NCI-H146 treated with DMSO at 0.1 percent for 48 hours (cell line): ENCODE data around the gene ZNF431.
"Not testable (repeated sequence)": the region's sequence is repeated elsewhere in the genome, so short reads cannot be mapped to it uniquely, and the experiment has no call there.

Experiments
- DNase-seq: peaks from one replicate; lab custom pipeline; 2025; ENCODE audit not compliant: unreplicated experiment; lab: John Stamatoyannopoulos, UW

ZNF431 gene

DNA sequence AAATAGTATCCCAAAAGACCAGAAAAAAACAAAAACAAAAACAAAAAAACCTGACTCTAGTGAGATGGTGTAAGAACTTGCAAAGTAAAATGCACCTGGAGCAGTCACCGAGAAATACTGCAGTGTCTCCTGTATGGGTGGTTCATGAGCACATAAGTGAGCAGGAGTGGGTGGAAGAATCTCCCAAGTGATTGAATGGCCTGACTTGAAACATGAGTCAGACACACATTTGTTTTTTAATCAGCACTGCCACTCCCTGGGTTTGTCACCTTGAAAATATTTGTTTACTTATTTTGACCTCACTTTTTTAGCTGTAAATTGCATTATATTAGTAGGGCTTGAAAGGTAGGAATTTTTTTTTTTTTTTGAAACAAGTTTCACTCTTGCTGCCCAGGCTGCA, 2.0 kb downstream of the ZNF431 start:
- no peak for DNase-seq

DNA sequence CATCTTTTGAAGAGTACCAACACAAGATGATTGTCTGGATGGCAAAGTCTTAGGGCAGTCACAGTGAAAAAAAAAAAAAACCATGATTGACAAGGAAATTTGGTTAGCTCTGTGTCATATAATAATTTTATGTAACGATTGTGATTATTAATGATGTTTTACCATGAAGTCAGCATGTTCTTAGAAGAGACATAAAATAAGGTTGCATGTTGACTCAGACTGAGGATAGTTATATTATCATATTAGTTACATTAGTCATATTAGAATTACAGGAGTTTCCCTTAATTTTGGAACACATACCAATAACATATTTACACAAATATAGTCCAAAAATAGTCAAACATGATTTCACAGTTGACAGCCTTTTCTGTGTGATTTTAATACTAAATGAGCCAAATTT, 5.7 kb downstream of the ZNF431 start:
- DNase-seq = no peak

DNA sequence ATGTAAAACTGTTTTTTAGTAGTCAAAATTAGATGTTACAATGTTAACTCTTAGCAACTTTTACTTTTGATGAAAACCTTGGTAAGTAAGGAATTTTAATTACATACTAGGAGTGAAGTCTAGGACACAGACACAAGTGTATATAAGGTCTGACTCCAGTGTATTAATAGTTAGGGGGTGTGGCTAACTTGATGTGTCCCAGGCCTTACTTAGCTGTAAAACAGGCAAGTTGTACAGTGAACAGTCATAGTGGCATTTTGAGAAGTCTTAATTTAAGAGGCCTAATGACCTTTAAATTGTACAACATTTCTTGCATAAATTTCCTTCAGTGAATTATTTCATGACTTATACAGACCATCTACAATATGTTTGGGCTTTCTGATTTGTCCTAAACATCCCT, 6.8 kb downstream of the ZNF431 start:
- DNase-seq = no peak

DNA sequence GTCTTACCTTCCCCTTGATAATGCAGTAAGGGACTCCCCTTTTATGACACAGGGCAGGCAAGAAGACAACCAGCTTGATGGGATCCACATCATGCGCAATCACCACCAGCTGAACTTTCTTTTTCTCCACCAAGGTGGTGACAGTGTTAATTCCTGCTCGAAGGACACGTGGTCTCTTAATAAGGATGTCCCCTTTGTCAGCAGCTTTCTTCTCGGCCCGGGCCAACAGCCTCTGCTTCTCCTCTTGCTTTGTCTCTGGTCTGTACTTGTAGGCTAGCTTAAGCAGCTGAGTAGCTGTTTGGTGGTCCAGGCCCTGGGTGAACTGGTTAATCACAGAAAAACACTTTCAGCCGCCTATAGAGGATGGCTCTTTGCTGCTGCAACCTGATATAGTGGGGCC, 8.0 kb downstream of the ZNF431 start:
- no peak for DNase-seq

DNA sequence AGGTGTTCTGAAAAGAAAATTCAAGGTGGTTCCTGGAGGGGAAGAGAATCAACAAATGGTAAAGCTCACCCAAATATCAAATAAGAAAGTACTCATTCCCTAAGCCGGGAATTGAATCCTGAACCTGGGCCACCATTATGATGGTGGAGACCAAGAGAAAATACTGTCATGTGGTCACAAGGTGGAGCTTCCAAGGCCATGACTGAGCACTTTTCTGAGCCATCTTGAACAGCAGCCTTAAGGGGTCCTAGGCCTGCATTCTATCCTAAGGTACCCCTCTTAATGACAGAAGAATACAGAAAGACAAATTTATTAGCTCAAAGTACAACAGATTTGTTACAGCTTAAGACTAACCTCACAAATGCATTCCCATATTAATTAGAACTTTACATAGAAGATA, 9.6 kb downstream of the ZNF431 start:
- DNase-seq = no peak

DNA sequence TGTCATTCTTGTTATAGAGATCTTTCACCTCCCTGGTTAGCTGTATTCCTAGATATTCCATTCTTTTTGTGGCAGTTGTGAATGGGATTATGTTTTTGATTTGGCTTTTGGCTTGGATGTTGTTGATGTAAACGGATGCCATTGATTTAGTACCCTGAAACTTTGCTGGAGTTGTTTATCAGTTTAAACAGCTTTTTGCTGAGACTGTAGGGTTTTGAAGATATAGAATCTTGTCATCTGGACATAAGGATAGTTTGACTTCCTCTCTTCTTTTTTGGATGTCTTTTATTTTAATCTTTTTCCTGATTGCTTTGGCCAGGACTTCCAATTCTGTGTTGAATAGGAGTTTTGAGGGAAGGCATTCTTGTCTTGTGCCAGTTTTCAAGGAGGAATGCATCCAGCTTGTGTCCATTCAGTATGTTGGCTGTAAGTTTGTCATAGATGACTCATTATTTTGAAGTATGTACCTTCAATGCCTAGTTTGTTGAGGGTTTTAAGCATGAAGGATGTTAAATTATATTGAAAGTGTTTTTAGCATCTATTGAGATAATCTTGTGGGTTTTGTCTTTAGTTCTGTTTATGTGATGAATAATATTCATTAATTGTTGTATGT, 16.8 kb downstream of the ZNF431 start:
- no peak for DNase-seq

DNA sequence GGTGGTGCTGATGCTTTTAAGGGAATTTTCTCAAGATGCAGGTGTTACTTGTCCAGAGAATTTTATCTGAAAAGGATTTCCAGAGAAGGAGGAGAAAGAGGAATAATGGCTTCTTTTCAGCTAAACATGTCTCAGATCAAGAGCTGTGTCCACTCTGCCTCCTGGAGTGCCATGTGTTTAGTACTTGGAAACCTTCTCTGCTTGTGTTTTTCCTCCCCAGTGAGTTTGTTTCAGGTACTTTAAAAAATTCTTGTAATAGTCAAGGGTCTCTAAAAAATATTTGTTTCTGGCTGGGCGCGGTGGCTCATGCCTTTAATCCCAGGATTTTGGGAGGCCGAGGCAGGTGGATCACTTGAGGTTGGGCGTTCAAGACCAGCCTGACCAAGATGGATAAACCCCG, 22.7 kb downstream of the ZNF431 start:
- no peak for DNase-seq

DNA sequence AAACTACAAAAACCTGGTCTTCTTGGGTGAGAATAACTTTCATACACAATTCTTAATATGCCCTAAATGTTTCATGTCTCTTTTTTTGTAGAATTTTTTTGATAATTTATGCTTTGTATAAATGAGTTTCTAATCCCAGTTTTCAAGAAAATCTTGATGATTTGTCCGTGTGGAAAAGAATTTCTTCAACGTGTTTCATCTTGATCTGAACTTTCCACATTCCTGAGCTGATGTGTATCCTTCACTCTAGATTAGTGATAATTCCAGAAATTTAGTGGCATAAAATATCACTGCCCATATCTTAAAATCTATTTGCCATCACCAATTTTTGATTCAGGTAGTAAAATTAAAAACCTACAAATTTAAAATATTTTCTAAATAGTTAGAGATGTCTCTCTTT, 24.6 kb downstream of the ZNF431 start:
- DNase-seq = no peak

DNA sequence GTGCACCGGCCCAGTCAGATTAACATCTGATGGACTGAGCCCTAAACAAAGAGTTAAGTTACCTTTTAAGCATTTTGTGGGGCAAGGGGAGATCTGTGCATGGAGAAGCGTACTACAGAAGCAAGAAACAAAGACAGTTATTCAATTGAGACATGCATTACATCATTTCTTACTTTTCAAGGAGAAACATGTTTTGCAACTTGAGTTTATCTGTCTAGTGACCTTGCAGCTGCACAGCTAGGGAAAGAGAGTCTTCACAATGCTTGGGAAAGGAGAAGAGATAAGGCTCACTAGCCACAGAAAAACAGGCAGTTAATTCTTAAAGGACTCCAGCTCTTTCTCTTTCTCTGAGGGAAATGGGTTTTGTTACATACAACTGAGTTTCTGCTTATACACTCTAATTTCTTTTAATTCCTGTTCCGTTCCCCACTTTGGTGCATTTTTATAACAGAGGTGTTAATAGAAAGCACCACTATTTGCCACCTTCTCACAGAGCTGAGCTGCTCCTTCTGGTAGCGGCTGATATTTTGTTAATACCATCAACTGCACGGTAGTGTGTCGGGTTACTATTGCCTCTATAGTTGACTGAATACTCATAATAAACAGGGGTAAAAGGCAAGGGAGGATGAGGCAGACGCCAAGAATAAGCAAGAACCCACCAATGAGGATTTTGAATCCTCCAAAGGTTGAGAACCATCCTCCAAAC, 55.9 kb downstream of the ZNF431 start:
- no peak for DNase-seq

DNA sequence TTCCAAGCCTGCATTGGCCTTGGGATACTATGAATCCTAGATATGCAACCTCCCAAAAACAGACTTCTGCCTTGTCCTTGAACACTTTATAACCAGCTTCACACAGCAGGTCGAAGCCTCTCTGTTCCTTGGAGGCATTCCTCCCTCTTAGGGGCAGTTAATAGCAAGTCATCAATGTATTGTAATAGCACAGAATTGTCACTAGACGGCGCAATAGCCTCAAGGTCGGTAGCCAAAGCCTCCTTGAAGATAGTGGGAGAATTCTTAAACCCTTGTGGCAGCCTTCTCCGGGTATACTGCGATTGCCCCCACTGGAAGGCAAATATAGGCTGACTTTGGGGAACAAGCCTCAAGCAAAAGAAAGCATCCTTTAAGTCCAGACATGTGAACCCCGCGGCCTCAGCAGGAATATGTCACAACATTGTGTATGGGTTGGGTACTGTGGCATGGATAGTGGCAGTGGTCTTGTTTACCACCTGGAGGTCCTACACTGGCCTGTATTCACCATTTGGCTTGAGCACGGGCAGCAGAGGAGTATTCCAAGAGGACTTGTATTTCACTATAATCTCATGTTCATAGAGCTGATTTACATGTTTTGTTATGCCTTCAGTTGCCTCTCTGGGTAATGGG, 61.1 kb downstream of the ZNF431 start:
- no peak for DNase-seq

DNA sequence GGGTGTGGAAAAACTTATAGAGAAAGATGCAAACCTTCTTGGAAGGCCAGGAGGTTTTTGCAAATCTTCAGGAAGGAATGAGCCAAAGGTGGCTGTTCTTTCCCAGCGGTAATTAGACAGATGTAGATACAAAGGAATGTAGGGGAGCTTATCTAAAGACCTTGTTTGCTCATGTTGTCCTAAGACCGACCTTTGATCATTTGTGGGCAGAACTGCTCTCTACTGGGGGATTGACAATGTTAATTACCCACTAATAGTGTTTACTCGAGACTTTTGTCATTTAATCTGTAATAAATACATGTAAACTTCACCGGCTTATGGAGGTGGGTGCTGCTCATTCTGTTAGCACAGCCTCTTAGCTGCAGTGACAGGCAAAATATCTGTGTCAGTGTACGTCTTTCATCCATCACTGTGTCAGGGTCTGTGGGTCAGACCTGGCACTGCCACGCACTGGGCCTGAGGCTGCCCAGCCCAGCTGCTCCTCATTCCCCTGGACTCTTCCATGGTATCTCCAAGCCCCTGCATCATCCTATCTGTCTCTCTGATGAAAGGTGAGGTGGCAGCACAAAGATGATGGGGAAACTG, 68.3 kb downstream of the ZNF431 start:
- no peak for DNase-seq

DNA sequence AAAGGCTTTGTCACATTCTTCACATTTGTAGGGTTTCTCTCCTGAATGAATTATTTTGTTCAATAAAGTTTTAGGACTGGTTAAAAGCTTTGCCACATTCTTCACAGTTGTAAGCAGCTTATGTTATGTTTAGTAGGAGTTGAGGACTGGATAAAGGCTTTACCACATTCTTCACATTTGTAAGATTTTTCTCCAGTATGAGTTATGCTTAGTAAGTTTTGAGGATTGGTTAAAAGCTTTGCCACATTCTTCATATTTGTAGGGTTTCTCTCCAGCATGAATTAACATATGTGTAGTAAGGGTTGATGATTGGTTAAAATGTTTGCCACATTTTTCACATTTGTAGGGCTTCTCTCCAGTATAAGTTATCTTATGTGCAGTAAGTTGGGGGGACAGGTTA, 79.9 kb downstream of the ZNF431 start:
- no peak for DNase-seq

DNA sequence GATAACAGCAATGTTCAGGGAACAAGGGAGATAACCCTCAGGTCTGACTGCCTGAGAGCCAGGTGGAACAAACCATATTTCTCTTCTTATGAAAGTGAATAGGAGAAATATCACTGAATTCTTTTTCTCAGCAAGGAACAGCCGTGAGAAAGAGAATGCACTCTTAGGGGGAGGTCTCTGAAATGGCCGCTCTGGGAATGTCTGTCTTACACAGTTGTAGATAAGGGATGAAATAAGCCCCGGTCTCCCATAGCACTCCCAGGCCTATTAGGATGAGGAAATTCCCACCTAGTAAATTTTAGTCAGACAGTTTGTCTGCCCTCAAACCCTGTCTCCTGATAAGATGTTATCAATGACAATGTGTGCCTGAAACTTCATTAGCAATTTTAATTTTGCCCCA, 88.1 kb downstream of the ZNF431 start:
- DNase-seq = not testable (repeated sequence)

DNA sequence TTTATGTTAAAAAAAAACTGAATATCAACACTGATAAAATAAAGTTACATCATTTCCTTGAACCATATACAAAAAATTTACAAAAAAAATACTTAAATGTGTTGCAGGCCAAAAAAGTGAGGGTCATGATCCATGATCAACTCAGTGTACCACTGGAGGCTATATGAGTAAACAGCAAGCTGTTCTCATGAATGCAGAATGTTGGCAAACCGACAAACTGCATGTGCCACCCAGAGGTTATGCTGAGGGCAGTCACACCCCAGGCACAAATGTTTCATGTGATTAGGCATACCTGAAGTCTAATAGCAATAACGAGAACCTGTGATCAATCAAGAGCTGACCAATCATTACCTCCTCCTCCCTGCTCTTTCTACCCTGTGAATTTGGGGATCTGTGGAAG, 91.9 kb downstream of the ZNF431 start:
- DNase-seq = no peak

DNA sequence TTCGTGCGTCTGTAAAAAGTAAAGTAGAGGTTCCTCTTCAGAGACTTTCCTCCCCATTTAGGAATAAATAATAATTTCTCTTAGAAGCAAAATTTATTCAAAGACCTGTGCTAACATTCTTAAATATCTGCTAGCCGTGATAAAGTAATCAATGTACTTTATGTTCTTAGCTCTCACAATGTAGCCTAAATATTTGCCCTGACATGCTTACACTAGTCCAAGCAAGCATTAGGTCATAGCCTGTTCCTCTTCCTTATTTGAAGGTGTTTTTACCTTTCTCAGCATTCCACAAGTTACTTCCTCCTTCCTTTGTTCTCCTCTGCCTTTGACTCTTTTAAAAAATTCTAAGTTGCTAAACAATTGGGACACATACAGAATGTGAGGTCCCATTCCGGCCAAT, 94.9 kb downstream of the ZNF431 start:
- DNase-seq = not testable (repeated sequence)

DNA sequence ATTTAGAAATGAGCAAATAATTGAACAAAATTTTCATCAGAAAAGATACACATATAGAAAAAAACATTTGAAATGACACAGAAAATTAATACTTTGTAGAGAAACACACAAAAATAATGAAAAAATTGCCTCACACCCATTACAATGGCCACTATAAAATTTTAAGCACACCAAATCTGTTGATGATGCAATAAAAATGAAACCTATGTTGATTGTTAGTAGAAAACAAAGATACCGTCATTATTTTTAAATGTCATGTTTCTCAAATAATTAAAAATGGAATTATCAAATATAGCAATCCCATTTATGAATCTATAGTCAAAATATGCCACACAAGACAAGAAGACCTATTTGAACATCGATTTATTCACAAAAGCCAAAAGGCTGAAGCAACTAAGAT, 96.8 kb downstream of the ZNF431 start:
- no peak for DNase-seq
